ENCODE measurements around the gene PALM. TPM values are rescaled to one million over a fixed set of nuclear protein-coding genes. Genes with fewer than 3 reads are reported as not detected.

PALM gene
- total and polyA plus RNA-seq, 9 of the 15 experiments (the other 6 are each of a cell fraction or from before 2014, with no cell fraction given): 0.04 to 6.6 (median 1.7) TPM

- TF ChIP-seq, protein P1, sequence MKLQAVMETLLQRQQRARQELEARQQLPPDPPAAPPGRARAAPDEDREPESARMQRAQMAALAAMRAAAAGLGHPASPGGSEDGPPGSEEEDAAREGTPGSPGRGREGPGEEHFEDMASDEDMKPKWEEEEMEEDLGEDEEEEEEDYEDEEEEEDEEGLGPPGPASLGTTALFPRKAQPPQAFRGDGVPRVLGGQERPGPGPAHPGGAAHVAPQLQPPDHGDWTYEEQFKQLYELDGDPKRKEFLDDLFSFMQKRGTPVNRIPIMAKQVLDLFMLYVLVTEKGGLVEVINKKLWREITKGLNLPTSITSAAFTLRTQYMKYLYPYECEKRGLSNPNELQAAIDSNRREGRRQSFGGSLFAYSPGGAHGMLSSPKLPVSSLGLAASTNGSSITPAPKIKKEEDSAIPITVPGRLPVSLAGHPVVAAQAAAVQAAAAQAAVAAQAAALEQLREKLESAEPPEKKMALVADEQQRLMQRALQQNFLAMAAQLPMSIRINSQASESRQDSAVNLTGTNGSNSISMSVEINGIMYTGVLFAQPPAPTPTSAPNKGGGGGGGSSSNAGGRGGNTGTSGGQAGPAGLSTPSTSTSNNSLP (IDR thresholded peaks at IDR 0.05; ENCODE audit: borderline replicate concordance, low read depth, low read length): no peak
- TF ChIP-seq MAFK (IDR thresholded peaks at IDR 0.05; ENCODE audit: low read length): no peak
- TF ChIP-seq ZNF830 (CRISPR knock-in tag; IDR thresholded peaks at IDR 0.05): no peak
- no peak for TF ChIP-seq MTA1 (IDR thresholded peaks at IDR 0.05; ENCODE audit: borderline replicate concordance)
- no peak for TF ChIP-seq ZNF232 (CRISPR knock-in tag; IDR thresholded peaks at IDR 0.05)
- TF ChIP-seq TGIF2 (CRISPR knock-in tag; IDR thresholded peaks at IDR 0.05): no peak
- no peak for TF ChIP-seq TSC22D4 (tag; IDR thresholded peaks at IDR 0.05)
- no peak for TF ChIP-seq U2AF2 (optimal IDR thresholded peaks at IDR 0.05; ENCODE audit: low read depth, low read length)
- TF ChIP-seq, protein P2, sequence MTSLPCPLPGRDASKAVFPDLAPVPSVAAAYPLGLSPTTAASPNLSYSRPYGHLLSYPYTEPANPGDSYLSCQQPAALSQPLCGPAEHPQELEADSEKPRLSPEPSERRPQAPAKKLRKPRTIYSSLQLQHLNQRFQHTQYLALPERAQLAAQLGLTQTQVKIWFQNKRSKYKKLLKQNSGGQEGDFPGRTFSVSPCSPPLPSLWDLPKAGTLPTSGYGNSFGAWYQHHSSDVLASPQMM (CRISPR knock-in tag; IDR thresholded peaks at IDR 0.05): no peak
Measured at GRCh38 chr19:756821-757688, 48.3 kb downstream of the PALM start (continued).

Data from K562 (cell line).